Activated CD4-positive, CD25-positive, alpha-beta regulatory T cell (primary cell): Measurements from ENCODE around the gene GPR139.

Experiments
- DNase-seq, 4 experiments: peaks; one replicate each; lab custom pipeline; 2025; lab: John Stamatoyannopoulos, UW

Gene GPR139

DNA sequence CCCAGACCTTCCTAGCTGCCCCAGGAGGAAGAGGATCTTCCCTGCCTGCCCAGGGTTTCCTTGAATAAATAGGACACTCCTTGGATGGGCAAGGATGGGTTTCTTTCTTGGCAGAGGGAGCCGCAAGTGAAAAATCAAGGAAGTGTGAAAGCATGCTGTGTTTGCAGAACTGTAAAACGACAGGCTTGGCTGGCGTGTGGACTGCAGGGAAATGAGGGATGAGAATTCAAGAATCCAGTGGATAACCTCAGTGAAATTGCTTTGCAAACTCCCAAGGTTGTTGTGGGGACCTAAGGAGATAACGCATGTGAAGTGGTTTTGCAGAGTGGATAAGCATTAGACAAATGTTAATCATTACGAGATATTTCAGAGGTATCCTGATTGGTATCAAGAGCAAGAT is 20.4 kb downstream of the GPR139 start:
- DNase-seq: no peak

DNA sequence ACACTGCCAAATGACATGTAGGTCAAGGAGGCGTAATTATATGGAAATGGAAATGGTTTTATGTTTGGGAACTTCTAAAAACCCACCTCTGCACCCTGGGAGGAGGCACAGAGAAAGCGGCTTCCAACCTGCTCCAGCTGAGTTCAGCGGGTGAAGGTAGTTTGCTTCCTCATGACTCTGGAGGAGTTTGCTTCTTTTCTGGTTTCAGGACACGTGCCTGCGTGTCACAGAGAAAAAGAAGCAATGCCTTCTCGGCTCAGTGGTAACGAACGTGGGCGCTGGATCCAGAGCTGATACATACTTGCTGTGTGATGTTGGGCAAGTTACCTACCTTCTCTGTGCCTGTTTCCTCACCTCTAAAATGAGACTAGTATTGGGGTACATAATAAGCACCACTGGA is 22.1 kb downstream of the GPR139 start:
- no peak for DNase-seq

DNA sequence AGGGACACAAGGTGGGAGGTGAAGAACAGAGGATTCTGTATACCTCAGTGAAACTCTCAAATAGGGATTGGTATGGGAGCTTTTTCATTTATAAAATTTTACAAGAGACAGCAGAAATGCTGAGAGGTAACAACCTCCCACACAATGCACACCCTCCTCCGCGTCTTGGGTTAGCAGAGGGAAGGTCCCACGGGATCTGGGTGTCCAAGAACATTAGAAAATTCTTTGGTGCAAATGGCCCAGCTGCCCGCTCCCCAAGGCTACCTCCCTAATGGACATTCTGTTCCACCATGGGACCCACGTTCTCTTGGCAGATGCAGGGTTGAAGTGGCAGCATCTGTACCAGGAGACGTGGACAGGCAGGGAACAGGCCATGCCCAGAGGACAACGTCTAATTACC is 22.5 kb downstream of the GPR139 start:
- DNase-seq: no peak

DNA sequence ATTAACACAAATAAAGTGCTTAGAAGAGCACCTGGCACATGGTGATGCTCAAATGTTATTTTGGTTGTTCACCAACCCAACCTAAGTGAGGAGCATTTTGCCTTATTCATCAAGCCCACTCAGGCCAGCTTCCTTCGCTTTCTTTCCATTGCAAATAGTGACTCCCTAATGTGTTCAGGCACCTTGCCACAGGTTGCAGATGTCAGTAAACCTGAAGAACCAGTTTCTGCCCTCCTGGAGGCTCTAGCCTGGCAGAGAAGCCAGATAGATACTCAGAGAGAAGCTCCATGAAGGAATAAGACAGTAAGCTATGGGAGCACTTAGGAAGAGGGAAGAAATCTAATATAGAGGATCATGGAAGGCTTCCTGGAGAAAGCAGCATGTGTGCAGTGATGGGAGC is 23.9 kb downstream of the GPR139 start:
- no peak for DNase-seq

DNA sequence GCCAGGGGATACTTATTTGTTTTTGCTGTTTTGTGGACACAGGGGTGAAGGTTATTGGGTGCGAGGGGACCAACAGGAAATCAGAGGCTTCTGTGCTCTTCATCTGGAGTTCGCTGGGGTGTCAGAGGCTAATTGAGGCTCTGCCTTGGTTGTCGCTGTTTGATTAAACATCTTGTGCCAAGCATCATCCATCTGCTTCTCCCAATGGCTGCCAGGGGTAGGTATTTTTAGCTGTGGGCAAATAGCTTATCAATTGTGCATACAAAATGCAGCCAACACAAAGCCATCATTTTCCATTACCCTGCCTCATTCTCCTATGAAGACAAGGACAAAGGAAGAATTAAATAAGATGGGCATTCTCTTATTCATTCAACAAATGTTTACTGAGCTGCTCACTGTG is 27.8 kb downstream of the GPR139 start:
- no peak for DNase-seq

DNA sequence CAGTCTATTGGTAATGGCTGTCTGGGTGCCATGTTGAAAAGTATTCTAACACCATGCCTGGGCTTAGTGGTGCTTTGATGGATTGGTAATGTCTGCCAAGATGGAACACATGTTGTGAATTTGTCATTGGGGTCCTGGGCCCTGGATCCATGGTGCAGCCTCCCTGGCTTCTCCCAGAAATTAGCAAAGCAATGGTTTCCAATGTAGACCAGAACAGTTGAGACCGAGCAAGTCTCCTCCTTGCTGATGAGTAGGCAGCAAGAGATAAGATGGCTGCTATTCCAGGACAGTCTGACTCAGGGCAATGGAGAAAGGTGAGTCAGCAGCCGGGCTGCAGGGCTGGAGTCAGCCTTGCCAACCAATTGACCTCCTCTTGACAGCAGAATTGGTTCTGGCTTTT is 30.8 kb downstream of the GPR139 start:
- no peak for DNase-seq

DNA sequence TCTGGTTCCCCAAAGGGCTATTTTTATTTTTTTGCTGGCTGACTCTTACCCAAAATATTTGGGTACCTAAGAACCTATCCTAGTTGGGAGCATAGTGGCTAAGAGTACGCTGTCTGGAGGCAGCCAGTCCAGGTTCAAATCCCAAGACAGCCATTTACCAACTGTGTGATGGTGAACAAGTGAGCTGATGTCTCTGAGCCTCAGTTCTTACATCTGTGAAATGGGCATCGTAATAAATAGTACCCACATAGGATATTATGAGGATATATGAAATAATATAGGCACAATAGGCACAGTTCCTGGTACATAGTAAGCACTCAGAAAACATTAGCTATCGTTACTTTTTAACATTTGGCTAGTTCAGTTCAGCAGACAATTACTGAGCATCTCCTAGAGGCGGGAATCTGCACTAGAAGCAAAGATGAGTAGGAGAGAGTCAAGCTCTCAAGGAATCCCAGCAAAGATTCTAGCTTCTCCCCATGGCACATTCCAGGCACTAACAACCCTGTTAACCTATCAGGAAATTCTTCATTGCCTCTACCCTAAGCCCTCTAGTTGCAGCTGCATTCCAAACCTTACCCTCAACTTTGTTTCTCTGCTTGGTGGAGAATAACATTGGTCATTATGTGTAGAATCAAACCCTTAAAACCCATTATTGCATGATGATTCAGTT is 31.6 kb downstream of the GPR139 start:
- no peak for DNase-seq

DNA sequence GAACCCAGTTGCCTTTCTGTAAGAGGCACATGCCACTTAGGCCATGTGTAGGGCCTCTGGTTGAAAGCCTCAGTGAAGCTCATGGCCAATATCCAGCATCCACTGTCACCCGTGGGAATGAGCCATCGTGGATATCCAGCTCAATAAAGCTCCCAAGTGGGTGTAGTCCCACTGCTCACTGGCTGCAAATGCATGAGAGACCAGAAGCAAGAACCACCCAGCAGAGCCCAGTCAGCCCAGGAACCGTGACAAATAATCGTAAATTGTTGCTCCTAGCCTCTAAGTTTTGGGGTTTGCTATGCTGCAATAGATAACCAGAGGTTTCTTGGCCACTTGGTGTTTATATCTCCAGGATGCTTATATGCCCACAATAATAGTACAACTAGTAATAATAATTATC is 33.7 kb downstream of the GPR139 start:
- DNase-seq: no peak

DNA sequence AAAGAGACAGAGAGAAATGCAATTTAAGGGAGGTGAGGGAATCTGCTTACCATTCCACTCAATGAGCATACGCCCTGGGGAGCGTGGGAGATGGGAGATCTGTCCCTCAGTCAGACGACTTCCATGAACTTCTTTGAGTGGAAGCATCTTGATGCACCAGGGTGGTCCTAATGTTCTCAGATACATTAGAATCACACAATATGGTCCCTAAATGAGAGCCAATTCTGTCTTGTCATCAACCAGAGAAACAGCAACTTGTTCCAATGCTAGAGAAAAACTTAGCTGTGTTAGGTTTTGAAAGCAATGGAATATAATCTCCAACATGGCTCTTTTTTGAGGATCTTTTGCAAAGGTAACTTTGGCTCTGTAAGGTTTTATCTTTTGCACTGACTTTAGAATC is 44.1 kb downstream of the GPR139 start:
- no peak for DNase-seq

DNA sequence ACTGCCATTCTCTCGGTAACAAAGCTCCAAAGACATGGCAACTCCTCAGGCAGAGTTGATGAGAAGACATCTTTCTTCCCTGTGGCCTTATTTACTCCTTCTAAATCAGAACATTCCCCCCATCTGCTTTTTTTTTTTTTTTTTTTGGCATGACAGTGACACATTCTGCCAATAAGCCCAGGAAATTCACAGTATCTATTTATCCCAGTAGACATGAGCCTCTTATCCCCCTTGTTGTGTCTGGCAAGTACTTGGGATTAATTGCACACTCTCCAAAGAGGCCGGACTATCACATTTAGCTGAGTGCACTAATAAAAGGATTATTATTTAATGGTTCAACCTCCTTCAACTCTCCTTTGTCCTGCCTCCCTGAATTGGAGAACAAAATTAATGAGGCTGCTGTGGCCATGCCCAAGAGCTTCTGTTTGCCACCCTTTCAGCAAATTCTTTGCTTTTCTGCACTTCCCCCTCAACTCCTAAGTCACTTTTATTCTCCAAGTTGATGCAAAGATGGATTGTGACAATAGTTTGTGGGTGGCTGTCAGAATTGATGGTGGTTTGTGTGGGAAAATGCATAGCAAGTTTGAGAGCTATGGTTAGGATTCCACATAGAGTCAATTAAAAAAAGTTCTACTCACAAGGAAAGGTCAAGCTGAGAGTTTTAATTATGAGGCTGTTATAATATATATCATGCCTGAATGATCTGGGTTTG is 47.2 kb downstream of the GPR139 start:
- no peak for DNase-seq

DNA sequence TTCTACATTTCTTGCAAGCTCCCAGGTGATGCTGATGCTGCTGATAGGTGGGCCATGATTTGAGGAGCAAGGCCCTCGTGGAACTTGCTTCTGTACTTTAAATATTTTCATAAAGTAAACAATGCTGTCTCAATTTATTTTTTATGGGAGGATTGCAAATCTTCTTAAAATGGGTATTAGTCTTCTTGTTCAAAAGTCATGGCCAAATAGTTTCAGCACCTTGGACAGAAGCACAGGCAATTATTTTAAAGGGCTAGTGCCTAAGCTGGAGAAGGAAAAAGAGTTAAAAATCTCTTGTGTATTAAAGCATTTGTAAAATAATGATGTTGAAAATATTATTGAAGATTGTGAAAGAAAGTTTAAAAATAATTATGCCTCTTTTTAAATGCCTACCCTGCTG is 50.5 kb downstream of the GPR139 start:
- DNase-seq: no peak

DNA sequence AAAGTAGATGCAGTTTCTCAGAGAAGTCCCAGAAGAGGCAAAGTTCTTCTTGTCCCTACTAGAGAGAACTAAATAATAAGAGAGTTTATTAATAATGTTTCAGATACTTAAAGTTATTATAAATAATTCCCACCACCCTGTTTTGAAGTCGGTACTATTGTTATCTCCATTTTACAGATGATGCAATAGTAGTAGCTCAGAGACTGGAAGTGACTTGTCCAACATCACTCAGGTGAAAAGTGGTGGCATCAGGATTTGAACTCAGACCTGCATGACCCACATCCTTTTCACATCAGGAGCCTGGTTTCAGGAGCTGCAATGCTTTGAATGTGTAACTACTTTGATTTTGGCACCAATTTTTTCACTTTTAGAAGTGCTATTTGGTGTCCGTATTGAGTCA is 52.7 kb downstream of the GPR139 start:
- no peak for DNase-seq

DNA sequence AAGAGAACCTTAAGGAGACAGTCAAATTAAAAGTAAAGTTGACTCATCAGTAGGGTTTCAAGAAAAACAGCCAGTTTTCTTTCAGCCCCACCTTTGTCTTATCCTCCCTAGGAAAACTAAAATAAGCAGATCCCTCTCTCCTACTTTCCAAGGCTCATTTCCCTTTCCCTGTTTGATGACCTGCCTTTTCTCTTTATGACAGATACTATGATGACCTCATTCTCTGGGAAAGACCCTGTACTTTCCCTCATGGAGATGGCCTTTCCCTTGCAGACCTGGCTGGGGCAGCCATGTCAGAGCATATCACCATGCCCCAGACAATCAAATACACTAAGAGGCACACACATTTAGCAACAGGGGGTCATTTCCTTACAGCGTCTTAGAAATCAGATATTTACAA is 53.6 kb downstream of the GPR139 start:
- no peak for DNase-seq

DNA sequence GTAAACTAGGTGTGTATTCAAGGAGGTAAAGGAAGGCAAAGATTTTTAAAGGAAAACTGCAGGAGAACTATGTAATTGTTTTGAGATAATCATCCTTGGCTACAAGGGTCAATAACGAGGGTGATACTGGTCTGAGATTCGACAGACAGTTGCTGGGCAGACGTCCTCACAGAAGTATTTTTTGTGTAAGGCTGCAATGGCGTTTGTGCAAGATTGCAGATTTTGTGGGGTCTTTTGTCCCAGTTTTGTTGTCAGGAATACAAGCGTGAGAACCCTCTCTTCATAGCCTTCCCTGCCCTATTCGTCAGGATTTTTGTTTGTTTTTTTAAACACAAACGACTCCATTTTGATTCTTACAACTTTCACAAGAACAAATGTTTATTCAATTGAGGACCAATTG is 57.5 kb downstream of the GPR139 start:
- DNase-seq: no peak

DNA sequence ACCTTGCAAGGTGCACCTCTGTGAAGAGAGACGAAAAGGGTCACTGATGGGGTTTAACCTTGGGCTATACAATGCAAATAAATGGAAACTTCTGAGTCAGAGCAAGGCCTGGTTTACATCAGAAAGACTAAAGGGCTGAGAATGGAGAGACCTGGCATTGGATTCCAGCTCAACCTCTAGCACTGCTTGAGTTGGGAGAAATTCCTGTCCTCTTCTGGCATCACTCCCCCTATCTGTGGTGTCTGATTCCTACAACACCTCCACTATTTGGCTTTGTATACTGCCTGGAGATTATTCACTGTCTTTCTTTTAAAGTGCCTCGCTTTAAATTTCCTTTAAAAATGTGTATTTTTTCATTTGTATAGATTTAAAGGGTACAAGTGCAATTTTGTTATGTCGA is 68.8 kb downstream of the GPR139 start:
- DNase-seq: no peak

DNA sequence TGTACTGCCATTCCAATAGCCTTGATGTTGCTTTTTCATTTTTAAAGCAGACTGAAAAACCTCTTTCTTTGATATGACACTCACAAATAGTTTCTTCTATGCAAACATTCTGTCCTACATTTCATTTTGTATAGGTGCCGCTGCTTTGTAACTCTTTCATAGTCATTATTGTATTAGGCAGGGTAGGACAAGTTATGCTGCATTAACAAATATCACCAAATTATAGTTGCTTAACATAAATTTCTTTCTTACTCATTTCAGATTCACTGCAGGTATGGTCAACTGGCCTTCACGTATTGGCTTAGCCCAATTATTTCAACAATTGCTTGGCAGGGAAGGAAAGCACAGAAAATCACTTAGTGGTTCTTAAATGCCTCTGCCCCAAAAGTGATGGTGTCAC is 70.8 kb downstream of the GPR139 start:
- DNase-seq: no peak

DNA sequence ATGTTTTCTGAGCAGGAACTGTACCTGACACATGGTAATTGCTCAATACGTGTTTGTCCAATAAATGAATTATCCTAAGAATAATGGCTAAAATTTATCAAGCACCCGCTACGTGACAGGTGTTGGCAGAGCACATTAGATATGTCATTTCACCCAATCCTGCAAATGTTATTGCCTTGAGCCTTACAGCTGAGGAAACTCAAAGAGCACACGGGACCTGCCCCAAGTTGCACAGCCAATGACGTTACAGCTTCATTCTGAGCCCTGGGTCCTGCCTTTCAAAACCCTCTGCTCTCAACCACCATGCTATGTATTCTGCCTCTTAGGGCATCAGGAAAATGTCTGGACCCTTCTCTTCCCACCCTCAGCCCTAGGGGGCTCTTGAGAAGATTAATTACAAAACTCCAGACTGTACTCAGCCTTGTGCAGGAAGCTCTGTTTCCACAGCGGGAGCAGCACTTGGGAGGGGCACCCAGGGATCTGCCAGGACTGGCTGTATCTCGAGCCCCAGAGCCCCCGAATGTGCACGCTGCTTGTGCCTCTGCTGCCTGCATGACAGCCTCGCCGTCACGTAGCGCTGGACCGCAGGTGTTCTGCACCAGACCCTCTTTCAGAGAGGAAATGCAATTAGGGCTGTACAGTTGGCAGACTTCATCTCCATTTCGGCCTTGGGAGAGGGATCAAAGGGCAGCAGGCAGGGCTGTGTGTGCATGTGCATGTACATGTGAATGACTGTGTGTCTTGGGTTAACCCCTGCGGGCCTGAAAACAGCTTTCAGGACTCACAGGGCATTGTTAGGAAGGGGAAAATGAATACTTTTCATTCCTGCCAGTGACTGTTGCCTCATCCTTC is 71.6 kb downstream of the GPR139 start:
- DNase-seq: no peak

DNA sequence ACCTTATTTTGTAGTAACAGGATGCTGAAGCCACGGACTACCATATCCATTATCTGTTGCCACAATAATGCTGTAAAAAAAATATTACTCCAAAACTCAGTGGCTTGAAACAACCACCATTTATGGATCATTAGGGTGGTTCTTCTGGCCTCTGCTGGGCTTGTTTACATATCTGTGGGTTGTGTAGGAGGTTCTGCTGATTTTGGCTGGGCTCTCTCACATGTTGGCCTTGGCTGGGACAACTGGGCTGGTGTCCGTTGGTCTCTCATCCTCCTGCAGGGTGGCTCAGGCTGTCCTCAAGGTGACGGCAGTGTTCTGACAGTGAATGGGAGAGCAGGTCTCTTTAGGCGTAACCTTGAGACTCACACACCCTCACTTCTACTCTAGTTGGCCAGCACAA is 76.0 kb downstream of the GPR139 start:
- no peak for DNase-seq

DNA sequence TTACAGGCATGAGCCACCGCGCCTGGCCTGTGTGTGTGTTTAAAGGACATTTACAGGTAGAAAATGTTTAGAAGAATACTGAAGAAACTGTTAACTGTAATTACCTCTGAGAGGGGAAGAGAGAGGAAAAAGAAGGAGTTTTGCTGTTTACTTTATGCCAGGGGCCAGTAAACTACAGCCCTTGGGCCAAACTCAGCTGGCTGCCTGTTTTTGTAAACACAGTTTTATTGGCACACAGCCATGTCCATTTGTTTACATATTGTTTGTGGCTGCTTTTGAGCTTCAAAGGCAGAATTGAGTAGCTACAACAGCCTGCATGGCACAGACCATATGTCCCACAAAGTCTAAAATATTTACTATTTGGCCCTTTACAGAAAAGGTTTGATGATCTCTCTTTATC is 76.4 kb downstream of the GPR139 start:
- DNase-seq: no peak

DNA sequence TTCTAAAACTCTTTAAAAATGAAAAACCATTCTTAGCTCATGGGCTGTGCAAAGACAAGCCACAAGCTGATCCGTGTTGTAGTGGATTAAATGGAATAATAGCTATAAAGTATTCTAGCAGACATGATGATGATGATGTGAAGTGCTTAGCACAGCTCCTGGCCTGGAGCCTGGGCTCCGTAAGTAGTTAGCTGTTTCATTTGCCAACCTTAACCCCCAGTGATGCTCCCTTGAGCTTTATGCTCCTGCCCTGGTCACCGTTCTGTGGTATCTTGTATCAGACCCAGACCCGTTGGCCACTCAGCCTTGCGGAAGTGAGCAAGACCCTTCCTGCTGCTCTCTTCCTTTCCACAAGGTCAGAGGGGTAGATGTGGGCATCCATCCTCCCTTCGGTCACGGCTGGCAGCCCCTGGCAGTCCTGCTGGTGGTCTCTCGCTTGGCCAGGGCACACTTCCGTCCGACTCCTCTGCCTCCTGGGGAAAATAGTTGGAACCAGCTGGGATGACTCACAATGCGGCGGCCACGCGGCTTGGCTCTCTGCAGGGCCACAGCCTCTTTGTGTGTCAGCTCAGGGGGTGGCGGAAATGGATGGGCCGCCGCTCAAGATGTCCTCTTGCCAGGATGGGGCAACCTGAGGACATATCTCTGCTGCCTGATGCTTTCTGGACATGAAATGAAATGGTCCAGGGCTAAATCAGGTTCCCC is 79.1 kb downstream of the GPR139 start:
- no peak for DNase-seq

DNA sequence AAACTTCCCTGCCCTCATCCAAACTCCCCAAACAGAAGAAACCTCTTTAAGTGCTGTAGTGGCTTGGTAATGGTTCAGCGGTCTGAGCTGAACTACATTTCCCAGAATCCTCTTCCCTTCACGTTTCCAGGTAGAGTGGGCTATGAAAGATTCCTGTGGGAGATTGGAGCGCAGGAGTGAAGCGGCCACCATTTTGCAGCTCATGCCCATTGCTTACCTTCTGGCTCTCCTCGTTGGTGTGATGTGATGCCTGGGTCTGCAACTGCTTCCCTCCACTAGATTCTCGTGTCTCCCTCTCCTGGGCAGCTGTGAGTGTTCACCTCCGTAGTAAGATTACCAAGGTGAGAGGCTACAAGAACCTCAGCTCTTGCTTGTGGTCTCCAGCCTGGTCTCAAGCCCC is 82.1 kb downstream of the GPR139 start:
- no peak for DNase-seq

DNA sequence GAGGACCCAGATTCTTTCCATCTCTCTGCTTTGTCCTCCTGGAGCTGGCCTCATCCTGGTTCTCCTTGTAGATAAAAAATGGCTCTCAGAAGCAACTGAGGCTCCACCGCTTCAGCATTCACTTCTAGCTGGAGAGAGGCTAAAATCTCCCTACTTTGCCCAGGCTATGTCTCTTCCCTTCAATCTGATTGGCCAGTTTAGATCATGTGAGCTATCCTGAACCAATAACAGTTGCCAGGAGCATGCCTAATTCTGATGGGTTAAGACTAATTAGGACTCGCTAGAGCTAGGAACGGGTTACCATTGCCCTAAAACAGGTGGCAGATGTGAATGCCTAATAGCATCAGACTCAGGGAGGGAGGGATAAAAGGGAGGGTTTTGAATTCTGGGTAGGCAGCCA is 89.6 kb downstream of the GPR139 start:
- DNase-seq: no peak
